ENCODE results near the gene ORC6.

DNA sequence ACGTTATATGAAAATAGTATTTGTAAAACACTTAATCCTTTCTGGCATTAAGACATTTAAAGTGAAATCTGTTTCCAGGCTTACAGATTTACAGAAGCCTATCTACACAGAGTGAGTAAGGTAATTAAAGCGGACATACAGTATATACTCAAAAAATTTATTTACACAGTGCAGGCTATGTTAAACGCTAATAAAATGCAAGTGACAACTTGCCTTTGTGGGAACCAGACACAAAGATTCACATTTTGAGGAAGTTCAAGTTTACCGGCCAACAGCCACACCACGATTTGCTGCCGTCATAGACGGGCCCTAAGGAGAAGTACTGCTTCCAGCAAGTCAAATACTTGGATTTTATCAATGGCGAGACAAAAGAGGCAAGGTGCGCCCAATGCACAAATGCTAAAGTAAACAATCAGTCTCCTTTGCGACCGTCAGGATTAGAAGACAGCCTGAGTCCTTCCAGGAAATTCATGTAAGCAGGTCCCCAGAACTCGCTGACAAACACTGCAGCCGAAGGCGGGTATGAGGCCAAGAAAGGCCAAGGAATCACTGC is 1.3 kb upstream of the ORC6 start:
- TF ChIP-seq, protein P1, sequence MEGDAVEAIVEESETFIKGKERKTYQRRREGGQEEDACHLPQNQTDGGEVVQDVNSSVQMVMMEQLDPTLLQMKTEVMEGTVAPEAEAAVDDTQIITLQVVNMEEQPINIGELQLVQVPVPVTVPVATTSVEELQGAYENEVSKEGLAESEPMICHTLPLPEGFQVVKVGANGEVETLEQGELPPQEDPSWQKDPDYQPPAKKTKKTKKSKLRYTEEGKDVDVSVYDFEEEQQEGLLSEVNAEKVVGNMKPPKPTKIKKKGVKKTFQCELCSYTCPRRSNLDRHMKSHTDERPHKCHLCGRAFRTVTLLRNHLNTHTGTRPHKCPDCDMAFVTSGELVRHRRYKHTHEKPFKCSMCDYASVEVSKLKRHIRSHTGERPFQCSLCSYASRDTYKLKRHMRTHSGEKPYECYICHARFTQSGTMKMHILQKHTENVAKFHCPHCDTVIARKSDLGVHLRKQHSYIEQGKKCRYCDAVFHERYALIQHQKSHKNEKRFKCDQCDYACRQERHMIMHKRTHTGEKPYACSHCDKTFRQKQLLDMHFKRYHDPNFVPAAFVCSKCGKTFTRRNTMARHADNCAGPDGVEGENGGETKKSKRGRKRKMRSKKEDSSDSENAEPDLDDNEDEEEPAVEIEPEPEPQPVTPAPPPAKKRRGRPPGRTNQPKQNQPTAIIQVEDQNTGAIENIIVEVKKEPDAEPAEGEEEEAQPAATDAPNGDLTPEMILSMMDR (IDR thresholded peaks at IDR 0.05) = no peak
- TF ChIP-seq POLR2A (IDR thresholded peaks at IDR 0.05) = no peak
- no peak for TF ChIP-seq EP300 (IDR thresholded peaks at IDR 0.05)

All from ovary (tissue), 3 donors.